ENCODE data around the gene FAM193B.

FAM193B gene

DNA sequence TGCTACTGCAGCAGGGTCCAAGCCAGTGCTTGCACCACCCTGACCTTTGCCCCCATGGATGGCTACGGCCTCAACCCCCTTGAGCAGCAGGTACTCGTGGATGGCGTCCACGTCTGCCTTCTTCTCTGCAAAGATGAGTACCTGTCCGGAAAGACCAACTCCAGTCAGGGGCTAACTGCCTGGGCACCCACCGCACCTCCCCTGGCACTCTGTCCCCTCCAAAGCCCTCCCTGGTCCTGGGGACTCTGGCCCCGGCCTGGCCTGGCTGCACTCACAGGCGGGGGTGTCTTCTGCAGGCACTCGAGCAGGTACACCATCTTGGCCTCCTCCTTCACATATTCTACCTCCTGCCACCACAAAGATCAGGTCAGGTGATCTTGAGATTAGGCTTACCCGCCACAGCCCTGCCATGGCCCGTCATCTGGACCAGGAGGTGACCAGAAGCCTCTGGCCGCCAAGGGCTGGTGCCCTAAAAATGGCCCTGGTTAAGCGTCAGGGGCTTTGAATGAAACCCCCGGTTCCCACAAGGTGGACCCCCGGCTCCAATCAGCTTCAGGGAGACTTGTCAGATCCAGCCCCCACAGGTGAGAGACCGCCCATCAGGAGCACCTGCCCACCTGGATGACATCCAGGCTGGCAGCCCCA lies 41.5 kb downstream of the FAM193B start:
- DNase-seq, result no peak

DNA sequence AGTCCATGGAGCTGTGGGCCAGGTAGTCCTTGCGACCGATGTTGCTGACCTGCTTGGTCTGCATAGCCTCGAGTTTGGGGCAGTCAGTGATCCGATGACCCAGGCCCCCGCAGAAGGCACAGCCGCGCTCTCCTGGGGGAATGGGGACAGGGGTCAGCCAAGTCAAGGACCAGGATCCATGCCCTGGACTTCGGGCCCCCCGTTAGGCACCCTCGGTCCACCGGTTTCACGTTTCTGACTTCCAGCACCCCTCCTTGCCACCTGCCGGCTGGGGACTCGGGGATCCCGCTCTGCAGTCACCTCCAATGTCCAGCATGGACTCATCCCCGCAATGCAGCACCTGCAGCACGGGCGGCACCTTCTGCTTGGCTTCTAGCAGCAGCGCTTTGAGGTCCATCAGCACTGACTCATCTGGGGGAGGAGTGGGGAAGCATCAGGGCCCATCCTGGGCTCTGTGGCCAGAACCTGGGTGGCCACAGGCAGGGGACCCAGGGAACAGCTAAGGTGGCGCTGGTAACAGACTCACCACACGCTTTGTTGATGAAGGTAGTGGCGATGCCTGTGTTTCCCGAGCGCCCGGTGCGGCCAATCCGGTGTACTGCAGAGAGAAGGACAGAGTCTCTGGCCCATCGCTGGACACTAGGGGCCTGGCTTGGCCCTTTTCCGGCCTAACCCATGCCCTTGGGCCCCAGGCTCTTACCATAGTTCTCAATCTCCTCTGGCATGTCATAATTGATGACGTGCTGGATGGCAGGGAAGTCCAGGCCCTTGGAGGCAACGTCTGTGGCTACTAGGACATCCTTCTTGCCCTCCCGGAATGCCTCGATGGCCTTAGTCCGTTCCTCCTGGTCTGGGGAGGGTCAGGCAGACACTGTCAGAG lies 42.3 kb downstream of the FAM193B start:
- no peak for DNase-seq

DNA sequence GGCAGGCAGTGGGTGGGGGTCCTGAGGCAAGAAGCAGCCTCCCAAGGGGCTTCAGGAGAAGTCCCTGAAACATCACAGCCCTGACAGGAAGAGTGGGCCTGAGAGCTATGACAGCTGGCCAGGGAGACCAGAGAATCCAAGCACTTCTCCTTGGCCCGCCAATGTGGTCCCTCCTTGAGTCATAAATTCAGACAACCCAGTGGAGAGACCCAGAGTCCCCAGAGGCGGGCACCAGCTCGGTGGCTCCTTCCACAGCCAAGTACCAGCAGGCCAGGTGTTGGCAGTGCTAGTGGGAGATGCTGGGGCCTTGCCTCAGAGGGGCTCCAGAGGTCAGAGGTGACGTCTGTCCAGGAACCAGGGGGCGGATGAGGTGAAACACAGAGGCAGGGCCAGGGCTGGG lies 43.2 kb downstream of the FAM193B start:
- DNase-seq, result no peak

DNA sequence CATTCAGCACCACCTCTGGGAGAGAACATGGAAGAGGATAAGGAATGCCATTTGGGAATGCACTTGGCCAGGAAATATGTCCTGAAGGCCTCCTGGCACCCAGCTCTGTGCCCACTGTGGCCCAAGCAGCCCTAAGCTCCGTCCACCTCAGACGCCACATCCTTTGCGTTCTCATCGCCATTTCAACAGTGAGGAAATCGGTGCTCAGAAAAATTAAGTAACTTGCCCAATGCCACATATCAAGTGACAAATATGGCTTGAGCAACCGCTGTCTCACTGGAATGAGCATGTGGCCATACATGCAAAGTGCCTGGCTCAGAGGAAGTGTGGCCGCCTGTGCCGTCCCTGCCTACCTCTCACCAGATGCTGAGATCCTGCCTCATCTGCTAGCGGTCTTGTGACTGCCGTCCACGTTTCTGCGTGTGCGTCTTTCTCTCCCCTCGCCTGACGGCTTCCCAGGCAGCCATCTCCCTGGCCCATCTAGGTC lies 43.8 kb downstream of the FAM193B start:
- DNase-seq, result no peak

DNA sequence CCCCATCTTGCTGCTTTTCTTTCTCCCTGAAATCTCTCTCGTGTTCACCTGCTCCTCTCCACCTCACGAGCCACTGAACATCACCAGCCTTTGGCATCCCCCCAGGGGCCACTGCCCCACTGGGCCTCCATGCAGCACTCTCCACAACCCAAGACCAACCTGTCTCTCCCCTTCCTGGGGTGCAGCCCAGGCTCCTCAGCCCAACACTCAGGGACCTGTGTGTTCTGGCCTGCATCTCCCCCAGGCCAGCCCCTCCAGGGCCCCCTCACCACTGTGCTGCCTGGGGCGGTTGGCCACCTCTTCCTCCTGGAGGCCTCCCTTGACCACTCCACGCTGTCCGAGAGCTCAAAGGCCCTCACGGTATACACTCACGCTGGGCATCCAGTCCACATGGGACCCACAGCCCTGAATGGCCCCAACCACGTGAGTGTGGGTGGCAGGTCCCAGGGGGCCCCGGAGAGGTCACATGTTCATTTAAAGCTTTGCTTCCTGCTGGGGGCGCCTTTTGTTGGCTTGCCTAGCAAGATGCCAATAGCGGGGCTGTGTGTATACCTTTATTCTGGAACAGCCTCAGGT lies 44.3 kb downstream of the FAM193B start:
- DNase-seq, result no peak

DNA sequence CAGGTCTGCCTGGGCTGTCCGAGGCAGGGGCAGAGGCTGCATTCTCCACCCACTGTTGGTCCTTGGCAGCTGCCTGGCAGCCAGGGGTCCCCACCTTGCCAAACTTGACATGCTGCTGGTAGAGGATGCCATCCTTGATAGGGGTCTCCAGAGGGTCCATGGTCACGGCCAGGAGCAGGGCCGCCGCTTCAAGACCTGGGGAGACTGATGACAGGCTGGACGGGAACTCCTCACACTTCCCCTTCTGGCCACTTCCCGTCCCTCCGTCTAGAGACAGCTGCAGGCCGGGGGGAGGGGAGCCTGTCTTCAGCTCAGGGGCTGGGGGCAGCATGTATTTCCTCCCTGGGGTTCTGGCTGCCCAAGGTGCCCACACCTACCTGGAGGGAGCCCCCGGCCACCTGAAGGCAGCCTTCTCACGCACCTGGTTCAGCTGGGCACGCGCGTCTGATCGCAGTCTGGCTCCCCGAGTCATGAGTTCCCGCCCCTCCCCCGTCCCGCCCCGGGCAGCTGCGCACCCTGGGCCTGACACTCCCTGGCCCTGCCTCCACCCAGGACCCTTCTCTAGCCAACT lies 44.9 kb downstream of the FAM193B start, which contains the start of gene DOK3:
Gene DOK3, minus strand, starts transcription at position 446 of the 571 bp plus-strand sequence. Its CDS starts 286 bp downstream, at position 160.
- DNase-seq, result no peak

DNA sequence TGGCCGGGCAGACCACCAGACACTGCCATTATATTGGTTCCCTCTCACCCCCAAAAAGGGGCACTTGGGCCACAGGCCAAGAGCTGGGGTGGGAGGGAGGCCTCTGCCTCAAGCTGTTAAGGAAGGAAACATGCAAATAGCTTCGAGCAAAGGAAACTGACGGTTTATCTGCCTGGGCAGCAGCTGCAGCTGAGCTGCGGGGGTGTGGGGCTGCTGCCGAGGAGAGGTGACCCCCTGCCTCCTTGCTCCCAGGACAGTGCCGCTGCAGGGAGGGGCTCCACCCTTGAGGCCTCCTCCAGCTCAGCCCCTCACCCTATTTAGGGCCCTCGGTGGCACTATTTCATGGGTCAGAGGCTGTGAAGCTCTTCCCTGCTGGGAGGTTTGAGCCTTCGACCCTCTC lies 45.5 kb downstream of the FAM193B start:
- no peak for DNase-seq

DNA sequence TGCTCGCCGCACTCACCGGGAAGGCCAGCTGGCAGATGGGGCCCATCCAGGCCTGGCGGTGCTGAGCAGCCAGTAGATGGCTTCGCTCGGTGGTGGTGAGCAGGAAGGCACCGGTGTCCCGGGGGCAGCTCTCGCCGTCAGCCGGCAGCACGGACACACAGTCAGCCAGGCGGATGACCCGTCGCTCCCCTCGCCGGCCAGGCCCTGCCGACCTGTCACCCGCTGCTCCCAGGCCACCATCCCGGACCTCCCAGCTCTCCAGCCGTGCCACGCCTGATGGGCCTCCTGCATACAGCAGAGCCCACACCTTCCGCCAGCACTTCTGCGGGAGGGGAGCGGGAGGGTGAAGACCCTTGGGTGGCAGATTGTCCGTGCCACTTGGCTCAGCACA lies 46.1 kb downstream of the FAM193B start:
- no peak for DNase-seq

DNA sequence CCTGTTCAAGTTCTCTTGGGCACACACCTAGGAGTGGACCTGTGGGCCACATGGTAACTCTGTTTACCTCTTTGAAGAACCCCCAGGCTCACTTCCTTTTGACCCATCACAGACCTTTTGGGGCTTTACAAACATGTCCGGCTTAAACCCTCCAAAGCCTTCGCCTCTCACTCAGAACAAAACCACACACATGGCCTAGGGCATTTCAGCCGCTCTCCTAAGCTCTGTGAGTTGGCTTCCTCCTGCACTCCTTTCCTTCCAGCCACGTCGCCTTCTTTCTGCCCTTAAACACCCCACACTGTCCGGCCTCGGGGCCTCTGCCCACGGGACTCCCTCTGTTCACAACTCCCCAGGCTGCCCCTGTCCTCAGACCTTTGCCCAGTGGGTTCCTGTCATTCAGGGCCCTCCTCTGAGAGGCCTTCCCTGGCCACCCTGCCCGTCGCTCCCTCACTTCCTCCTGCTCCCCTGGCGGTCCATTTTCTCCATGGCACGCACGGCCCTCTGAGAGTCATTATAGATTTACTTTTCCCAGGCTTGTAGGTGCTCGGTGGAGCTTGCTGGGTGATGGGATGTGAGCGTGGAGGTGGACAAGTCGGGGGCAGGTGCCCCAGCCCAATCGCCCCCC lies 46.7 kb downstream of the FAM193B start:
- no peak for DNase-seq

DNA sequence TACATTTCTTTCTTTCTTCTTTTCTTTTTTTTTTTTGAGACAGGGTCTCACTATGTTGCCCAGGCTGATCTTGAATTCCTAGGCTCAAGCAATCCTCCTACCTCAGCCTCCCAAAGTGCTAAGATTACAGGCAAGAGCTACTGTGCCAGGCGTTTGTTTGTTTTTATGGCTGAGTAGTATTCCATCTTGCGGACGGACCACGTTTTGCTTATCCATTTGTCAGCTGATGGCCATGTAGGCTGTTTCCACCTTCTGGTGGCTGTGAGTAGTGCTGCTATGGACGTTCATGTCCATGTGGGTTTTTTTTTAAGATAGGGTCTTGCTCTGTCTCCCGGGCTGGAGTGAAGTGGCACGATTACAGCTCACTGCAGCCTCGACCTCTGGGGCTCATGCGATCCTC lies 47.2 kb downstream of the FAM193B start:
- DNase-seq, result no peak

DNA sequence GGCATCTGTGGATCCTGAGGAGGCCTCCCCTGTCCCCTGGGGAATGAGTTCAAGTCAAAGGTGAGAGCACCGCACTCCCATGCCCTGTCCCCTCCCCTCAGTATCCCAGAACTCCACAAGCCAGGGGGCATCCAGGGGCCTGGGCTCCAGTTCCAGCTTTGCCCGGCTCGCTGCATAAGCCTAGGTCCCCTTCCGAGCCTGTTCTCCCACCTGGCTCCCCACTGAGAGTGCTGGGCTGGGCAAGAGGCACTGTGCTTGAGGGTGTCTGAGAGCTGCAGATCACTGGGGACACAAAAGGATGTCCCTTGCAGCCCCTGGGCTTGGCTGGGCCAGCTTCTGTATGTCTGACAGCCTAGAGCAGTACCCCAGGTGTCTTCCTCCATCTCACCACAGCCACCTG lies 49.3 kb downstream of the FAM193B start:
- DNase-seq, result no peak

DNA sequence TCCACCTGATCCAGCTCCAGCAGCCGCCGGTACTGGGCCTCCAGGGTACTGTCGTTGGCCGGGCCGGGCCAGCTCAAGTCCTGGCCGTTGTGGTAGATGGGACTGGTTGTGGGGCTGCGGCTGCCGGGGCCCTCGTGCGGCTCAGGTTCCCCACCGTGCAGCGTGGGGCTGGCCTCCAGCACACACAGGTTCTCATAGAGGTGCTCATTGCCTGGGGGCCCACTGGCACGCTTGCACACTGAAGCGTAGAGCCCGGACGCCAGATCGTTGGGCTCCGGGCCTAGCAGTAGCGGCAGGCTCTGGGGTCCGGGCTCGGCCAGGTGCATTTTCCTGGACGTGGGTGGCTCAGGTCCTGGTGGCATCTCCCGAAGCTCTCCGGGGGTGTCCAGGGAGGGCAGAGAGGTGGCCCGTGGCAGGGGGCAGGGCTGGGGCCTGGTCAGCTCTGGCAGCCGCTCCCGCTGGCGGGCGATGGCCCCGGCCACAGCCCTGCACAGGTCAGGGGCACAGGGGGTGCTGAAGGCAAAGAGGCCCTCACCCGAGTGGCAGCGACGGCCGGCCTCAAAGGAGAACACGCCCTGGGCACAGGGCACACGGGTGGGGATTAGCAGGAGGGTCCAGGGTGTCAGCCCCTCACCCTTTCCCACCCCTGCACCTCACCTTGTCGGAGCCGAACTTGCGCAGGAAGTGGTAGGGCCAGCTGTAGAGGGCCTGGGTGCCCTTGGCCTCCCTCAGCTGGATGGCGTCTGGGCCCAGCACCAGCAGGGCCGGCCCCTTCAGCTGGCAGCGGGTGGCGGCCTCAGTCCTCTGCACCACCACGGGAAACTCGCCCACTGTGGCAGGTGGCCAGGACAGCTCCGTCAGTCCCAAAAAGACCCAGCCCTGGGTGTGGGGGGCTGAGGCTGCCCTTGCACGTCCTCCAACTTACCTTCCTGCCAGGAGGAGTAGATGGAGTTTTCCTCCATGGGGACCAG lies 50.0 kb downstream of the FAM193B start:
- no peak for DNase-seq

DNA sequence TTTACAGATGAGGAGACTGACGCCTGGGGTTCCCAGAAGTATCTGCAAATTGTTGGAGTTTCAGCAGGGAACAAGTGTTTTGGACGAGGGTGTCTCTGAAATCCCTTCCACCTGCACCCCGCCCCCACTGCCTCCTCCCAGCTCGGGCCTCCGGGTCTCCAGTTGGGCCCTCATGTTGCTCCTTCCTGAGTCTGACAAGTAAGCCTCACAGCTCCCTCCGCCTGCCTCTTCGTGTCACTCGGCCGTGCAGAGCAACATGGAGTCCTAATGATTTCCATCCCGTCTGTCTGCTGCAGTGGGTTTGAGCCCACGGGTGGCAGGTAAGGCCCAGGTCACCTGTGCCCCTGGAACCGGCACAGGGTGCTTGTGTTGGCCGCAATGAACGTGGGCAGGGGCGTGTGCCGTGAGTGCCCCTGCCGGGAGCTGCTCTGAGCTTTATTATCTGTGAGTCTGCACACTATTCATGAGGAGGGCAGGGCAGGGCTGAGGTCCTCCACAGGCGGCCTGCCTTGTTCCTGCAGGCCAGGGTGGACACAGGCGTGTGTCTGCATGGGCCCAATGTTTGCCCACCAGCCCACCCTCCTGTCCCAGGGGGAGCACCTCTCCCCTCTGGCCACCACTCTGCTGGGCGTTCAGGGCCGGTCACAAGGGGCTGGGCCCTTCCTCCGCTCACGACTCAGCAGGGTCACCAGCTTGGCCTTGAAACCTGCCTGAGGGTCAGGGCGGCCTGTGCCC lies 50.8 kb downstream of the FAM193B start:
- no peak for DNase-seq

DNA sequence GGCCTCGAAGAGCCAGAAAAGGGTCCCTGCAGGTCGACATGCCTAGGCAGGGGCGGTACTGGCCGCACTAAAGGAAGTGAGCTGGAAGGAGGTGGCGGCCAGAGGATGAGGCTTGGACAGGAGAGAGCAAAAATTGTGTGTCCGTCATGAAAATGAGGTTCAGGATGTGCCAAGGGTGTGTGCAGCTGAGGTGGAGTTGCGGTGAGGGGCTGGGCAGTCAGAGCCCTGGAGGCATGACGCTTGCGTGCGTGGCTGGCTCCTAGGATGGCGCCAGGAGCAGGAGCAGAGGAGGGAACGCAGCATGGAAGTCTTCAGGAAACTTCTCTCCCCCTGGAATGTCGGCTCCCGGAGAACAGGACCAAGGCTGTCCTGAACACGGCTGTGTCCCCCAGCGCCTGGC lies 51.5 kb downstream of the FAM193B start:
- DNase-seq, result no peak

DNA sequence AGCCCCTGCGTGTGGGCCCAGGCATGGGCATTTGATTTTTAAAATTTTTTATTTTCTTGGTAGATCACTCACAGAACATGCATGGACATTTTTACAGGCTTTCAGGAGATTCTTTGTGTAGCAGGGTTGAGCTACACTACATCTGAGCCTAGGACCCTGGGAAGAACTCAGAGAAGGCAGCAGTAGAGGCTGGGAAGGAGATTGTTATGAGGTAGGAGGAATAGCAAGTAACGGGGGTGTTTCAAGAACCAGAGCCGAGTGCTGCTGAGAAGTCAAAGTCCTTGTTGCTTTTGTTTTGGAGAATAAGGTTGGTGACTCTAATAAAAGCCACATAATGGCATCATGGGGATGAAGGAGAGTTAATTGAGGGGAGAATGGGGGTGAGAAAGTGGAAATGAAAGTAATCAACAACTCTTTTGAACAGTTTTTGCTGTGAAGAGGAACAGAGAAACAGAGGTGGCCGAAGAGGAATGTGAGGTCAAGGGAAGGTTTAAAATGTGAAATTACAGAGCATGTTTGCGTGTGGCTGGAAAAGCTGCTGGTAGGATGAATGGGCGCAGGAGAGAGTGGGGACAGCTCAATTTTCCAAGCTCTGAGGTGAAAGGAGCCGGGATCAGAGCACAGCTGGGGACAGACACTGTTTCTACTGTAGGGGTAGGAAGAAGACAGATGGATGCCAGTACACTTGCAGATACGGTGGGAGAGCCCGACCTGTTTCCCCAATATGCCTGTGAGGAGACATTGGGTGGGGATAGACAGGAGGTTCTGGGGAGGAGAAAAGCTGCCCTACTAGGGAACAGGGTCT lies 52.3 kb downstream of the FAM193B start:
- no peak for DNase-seq

DNA sequence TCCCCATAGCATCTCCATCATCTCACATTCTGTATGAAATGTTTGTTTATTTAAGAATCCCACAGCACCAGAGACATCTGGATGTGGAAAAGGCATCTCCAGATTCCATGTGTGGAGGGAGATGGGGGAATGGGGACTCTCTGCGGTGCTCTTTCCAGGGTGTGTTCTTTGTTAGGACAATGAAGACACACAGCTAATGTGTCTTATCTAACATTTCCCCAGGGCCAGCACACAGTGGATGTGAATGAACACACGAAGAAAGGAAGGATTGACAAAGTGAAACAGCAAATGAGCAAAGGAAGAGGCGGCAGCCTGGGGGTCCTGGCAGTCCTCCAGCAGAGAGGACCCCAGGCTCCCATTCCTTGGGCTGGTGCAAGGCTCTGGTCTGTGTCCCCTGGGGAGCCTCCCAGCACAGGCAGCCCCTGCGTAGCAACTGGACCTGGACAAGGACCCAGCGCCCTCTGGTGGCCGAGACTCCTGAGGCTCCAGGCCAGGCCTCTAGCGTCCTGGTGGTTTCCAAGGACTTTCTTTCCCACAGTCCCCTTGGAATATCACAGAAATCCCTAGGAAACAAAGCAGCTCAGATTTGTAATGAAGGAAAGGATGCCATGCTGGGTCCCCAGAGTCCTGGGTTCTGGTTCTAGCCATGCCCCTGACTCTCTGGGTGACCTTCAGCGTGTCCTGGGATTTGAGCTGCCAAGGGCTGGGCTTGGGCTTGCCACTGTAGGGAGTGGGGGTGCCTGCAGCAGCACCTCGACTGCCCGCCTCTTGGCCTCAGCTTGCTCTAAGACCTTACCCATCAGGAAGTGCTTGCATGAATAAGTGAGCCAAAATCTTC lies 53.5 kb downstream of the FAM193B start:
- DNase-seq, result peak; percentile 40 to 83 (median 76)

DNA sequence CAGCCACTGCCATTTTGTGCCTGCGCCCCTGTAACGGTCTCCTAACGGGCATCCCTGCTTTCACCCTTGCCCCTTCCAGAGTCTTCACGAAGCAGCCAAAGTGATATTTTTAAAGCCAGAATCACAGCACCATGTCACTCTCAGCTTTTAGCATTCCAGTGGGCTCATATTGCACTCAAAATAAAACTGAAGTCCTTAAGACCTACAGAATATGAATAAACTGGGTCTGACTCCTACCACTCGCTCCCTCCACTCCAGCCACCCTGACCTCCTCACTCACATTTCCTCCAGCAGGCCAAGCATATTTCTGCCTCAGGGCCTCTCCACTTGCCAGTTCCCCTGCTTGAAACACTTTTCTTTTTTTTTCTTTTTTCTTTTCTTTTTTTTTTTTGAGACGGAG lies 54.5 kb downstream of the FAM193B start:
- no peak for DNase-seq

DNA sequence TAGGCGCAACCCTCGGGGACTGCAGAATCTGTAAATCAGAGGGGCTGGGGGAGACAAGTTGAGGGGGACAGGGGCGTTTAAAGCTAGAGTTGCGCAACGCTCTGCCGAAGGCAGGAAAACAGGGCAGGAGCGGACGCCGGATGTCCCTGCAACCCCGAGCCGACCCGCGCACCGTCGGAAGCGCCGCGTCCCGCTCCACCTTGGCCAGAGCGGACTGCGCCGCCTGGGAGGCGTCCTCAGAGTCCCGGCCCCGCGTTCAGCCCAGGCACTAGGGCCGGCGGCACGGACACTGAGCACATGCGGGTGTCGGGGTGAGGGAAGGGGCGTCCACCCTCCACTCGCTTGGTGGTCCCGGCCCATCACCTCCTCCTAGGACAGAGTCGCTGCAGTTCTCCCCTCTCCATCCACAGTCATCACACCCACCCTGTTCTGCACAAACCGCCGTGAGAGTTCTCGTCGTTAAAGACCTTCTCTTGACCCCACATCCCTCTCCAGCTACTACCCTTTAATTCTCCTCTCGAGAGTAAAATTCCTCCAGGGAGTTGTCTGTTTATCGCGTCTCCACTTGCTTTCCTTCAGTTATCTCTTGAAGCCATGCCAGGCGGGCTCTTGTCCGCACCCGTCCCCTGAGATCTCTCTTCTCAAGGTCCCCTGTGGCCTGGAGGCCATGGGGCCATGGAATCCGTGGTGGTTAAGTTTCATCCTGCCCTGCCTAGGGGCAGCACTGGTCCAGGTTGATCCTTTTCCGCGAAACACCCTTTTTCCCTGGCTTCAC lies 56.2 kb downstream of the FAM193B start:
- DNase-seq, result no peak

Measured in stimulated activated naive CD4-positive, alpha-beta T cell (primary cell).